ENCODE results near the gene SYPL2. TPM values are rescaled to one million over a fixed set of nuclear protein-coding genes. Genes with fewer than 3 reads are reported as not detected.

SYPL2 gene
- total and polyA plus RNA-seq, 4 donors, result 0.14 to 4.7 (median 3.7) TPM

GRCh38 chr1:109504974-109505373, 38.6 kb downstream of the SYPL2 start:
- H3K4me3 ChIP-seq (ENCODE audit: low read depth in 1 of 3, low read length in 3 of 3), result no peak overlapping the region
- no peaks in the 10 kb centered on the region for H3K9me3 ChIP-seq (ENCODE audit: control insufficient read depth in 4 of 4, low read length in 3 of 4)
- WGBS, result 85% methylated on average over 1 of the region's 1 CpG
- DNase-seq (ENCODE audit: low spot score), result no peak
- H3K4me1 ChIP-seq (ENCODE audit: control insufficient read depth in 4 of 4, insufficient read depth in 4 of 4, low read length in 3 of 4), result peaks cover 1 to 14% (median 6%) of the 10 kb centered on the region in 4 donors
- TF ChIP-seq, protein P1, sequence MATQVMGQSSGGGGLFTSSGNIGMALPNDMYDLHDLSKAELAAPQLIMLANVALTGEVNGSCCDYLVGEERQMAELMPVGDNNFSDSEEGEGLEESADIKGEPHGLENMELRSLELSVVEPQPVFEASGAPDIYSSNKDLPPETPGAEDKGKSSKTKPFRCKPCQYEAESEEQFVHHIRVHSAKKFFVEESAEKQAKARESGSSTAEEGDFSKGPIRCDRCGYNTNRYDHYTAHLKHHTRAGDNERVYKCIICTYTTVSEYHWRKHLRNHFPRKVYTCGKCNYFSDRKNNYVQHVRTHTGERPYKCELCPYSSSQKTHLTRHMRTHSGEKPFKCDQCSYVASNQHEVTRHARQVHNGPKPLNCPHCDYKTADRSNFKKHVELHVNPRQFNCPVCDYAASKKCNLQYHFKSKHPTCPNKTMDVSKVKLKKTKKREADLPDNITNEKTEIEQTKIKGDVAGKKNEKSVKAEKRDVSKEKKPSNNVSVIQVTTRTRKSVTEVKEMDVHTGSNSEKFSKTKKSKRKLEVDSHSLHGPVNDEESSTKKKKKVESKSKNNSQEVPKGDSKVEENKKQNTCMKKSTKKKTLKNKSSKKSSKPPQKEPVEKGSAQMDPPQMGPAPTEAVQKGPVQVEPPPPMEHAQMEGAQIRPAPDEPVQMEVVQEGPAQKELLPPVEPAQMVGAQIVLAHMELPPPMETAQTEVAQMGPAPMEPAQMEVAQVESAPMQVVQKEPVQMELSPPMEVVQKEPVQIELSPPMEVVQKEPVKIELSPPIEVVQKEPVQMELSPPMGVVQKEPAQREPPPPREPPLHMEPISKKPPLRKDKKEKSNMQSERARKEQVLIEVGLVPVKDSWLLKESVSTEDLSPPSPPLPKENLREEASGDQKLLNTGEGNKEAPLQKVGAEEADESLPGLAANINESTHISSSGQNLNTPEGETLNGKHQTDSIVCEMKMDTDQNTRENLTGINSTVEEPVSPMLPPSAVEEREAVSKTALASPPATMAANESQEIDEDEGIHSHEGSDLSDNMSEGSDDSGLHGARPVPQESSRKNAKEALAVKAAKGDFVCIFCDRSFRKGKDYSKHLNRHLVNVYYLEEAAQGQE (IDR thresholded peaks at IDR 0.05), result no peak
- TF ChIP-seq FOXA1 (IDR thresholded peaks at IDR 0.05) (no peak), SP1 (IDR thresholded peaks at IDR 0.05) (no peak), RXRA (IDR thresholded peaks at IDR 0.05) (no peak), CTCF (IDR thresholded peaks at IDR 0.05; ENCODE audit: low read depth, low read length, missing input control) (no peak), HNF4G (IDR thresholded peaks at IDR 0.05) (no peak), FOXA2 (IDR thresholded peaks at IDR 0.05) (no peak), JUND (IDR thresholded peaks at IDR 0.05) (no peak), RAD21 (IDR thresholded peaks at IDR 0.05) (no peak), NR2F2 (IDR thresholded peaks at IDR 0.05) (no peak), EGR1 (IDR thresholded peaks at IDR 0.05; ENCODE audit: low read depth in 2 of 2) (no peak), GABPA (IDR thresholded peaks at IDR 0.05 in 1 of 2, conservative IDR thresholded peaks at IDR 0.05 in 1 of 2) (no peak), YY1 (IDR thresholded peaks at IDR 0.05) (no peak), TAF1 (conservative IDR thresholded peaks at IDR 0.05) (no peak), HNF4A (conservative IDR thresholded peaks at IDR 0.05) (no peak)
- TF ChIP-seq, protein P2, sequence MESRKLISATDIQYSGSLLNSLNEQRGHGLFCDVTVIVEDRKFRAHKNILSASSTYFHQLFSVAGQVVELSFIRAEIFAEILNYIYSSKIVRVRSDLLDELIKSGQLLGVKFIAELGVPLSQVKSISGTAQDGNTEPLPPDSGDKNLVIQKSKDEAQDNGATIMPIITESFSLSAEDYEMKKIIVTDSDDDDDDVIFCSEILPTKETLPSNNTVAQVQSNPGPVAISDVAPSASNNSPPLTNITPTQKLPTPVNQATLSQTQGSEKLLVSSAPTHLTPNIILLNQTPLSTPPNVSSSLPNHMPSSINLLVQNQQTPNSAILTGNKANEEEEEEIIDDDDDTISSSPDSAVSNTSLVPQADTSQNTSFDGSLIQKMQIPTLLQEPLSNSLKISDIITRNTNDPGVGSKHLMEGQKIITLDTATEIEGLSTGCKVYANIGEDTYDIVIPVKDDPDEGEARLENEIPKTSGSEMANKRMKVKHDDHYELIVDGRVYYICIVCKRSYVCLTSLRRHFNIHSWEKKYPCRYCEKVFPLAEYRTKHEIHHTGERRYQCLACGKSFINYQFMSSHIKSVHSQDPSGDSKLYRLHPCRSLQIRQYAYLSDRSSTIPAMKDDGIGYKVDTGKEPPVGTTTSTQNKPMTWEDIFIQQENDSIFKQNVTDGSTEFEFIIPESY (IDR thresholded peaks at IDR 0.05), result no peak
- TF ChIP-seq, protein P3, sequence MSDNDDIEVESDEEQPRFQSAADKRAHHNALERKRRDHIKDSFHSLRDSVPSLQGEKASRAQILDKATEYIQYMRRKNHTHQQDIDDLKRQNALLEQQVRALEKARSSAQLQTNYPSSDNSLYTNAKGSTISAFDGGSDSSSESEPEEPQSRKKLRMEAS (IDR thresholded peaks at IDR 0.05), result no peak
- TF ChIP-seq, protein P4, sequence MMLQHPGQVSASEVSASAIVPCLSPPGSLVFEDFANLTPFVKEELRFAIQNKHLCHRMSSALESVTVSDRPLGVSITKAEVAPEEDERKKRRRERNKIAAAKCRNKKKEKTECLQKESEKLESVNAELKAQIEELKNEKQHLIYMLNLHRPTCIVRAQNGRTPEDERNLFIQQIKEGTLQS (IDR thresholded peaks at IDR 0.05), result no peak
- peaks cover 0 to 2% (median 0%) of the 10 kb centered on the region in 4 donors for H3K36me3 ChIP-seq (ENCODE audit: control insufficient read depth in 4 of 4, insufficient read depth in 3 of 4, low read depth in 1 of 4, low read length in 3 of 4)
- no peak overlapping the region for H3K27ac ChIP-seq (ENCODE audit: low read depth in 1 of 2, low read length in 2 of 2)
- H3K27me3 ChIP-seq (ENCODE audit: control insufficient read depth in 4 of 4, insufficient read depth in 4 of 4, low read length in 3 of 4), result no peaks in the 10 kb centered on the region
- no peak overlapping the region for H3K9ac ChIP-seq (ENCODE audit: low read depth in 1 of 2, low read length in 2 of 2)
